CD4-positive, alpha-beta memory T cell (primary cell): ENCODE measurements around the gene ZBTB14. TPM values are rescaled to one million over a fixed set of nuclear protein-coding genes. Genes with fewer than 3 reads are reported as not detected.
A peak's percentile ranks its signal among the peaks of the same experiment; 100 is the strongest.

Experiments
- CTCF ChIA-PET: fragments of 350-600 bp; sonication (Branson Sonifier 250); formaldehyde crosslinking; loops from one replicate; lab custom pipeline; 2021; ENCODE audit warnings: inconsistent platforms; ENCODE audit not compliant: partially characterized antibody; lab: Charles Lee
- POLR2A ChIA-PET: fragments of 350-600 bp; sonication (Branson Sonifier 250); formaldehyde crosslinking; loops from one replicate; lab custom pipeline; 2021; ENCODE audit not compliant: partially characterized antibody; lab: Charles Lee
- DNase-seq, 5 donors: peaks; one replicate each; pipeline versions ENCODE4 v3.0.0 to v3.0.0-alpha.2; 2020 to 2022; ENCODE audit warnings: mixed read lengths in 1 of 5
- H3K27ac ChIP-seq: one replicate; pipeline ENCODE4 v1.7.0; 2013; ENCODE audit warnings: low read depth, low read length
- H3K27me3 ChIP-seq: 2 replicates; pipeline ENCODE4 v1.7.0; 2013; ENCODE audit warnings: mild to moderate bottlenecking, low read length, moderate library complexity; ENCODE audit not compliant: insufficient read depth
- H3K36me3 ChIP-seq: 2 replicates; pipeline ENCODE4 v1.7.0; 2013; ENCODE audit warnings: mild to moderate bottlenecking, low read length, moderate library complexity; ENCODE audit not compliant: insufficient read depth
- H3K4me1 ChIP-seq: 2 replicates; pipeline ENCODE4 v1.7.0; 2013; ENCODE audit warnings: mild to moderate bottlenecking, low read length, moderate library complexity; ENCODE audit not compliant: insufficient read depth
- H3K4me3 ChIP-seq, 2 donors: one replicate each; pipeline ENCODE4 v1.7.0; 2013; ENCODE audit warnings: low read length in 2 of 2, mild to moderate bottlenecking in 1 of 2
- H3K9me3 ChIP-seq, 2 donors: one replicate each; pipeline ENCODE4 v1.7.0; 2013; ENCODE audit warnings: low read length in 2 of 2, control low read depth in 1 of 2; ENCODE audit not compliant: control insufficient read depth in 1 of 2
- H3K27ac Mint-ChIP-seq, 7 donors: one replicate each; pipeline ENCODE4 v1.8.0; 2020 to 2021; ENCODE audit warnings: mixed read lengths in 7 of 7, mild to moderate bottlenecking in 6 of 7, inconsistent platforms in 3 of 7, moderate library complexity in 3 of 7
- H3K27me3 Mint-ChIP-seq, 2 donors: one replicate each; pipeline ENCODE4 v1.8.0; 2020 to 2021; ENCODE audit warnings: mixed read lengths in 2 of 2
- H3K36me3 Mint-ChIP-seq, 2 donors: one replicate each; pipeline ENCODE4 v1.8.0; 2020 to 2021; ENCODE audit warnings: mixed read lengths in 2 of 2, inconsistent platforms in 1 of 2, mild to moderate bottlenecking in 1 of 2
- H3K4me1 Mint-ChIP-seq, 4 donors: one replicate each; pipeline ENCODE4 v1.8.0; 2020 to 2021; ENCODE audit warnings: mixed read lengths in 4 of 4, mild to moderate bottlenecking in 1 of 4
- H3K4me3 Mint-ChIP-seq, 8 donors: one replicate each; pipeline ENCODE4 v1.8.0; 2020 to 2021; ENCODE audit warnings: mixed read lengths in 8 of 8, mild to moderate bottlenecking in 7 of 8, moderate library complexity in 6 of 8, inconsistent platforms in 3 of 8
- H3K9me3 Mint-ChIP-seq, 8 donors: one replicate each; pipeline ENCODE4 v1.8.0; 2020 to 2021; ENCODE audit warnings: mixed read lengths in 8 of 8, mild to moderate bottlenecking in 5 of 8, inconsistent platforms in 3 of 8, moderate library complexity in 1 of 8
- intact Hi-C: fragments of 100-400 bp; cut with micrococcal nuclease; formaldehyde crosslinking; loops from one replicate; pipeline ENCODE4 v1.15.1; 2023
- polyA plus RNA-seq, 2 donors: library from polyadenylated mRNA; unstranded; fragments of 300-500 nt; fragmentation: Illumina TruSeq; gene quantifications; one replicate each; pipeline ENCODE4 v1.2.3, GENCODE V29; 2021
- total RNA-seq, 2 experiments: library from RNA; stranded (reverse); gene quantifications; one replicate each; pipeline ENCODE4 v1.2.3, GENCODE V29; 2021

ZBTB14 gene
- total and polyA plus RNA-seq, 4 experiments from 2014 or later: 16.5 to 51.2 (median 32.4) TPM

DNA sequence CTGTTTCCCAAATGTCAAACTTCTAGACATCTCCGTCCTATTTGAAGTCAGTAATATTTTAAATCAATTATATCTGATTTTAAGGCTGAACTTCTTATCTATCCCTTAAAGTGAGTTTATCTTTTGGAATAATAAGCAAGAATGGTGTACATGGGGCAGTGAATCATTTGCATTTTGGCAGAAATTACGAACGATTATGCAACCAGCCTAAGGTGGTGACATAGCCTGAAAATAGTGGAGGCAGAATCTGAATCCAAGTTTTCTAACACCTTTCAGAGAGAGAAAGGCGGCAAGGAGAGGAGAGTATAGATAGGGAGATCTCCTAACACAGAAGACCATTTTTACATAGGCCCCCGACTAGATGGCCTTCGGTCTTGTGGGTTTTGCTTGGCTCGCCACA is 10.7 kb downstream of the ZBTB14 start:
- Histone ChIP-seq H3K27me3 (no peaks in the 10 kb centered on the region), H3K9me3 (no peaks in the 10 kb centered on the region), H3K27ac (no peak overlapping the region), H3K36me3 (no peaks in the 10 kb centered on the region), H3K4me1 (peaks cover 10% of the 10 kb centered on the region), H3K4me3 (no peak overlapping the region)
- POLR2A ChIA-PET: interaction anchor here (1.6 kb wide), 1 partner anchor 12 kb away, joined by 5 read pairs; no protein-coding TSS in a partner anchor
- no peaks in the 10 kb centered on the region for H3K27me3 Mint-ChIP-seq
- H3K4me1 Mint-ChIP-seq: peaks cover 12 to 33% (median 21%) of the 10 kb centered on the region in 4 donors
- peaks cover 0 to 11% (median 4%) of the 10 kb centered on the region in 8 donors for H3K9me3 Mint-ChIP-seq
- DNase-seq: no peak
- H3K27ac Mint-ChIP-seq: no peak overlapping the region
- CTCF ChIA-PET: no interaction called here
- H3K36me3 Mint-ChIP-seq: peaks cover 4 to 12% of the 10 kb centered on the region in 2 donors
- H3K4me3 Mint-ChIP-seq: no peak overlapping the region
- intact Hi-C loops: no loop called here

- no peaks in the 10 kb centered on the region for H3K27me3 ChIP-seq
- peaks cover under 1% of the 10 kb centered on the region for H3K4me1 ChIP-seq
- no peak overlapping the region for H3K4me3 ChIP-seq
- H3K4me3 Mint-ChIP-seq: peak overlapping the region in 3 of 8 donors; percentile 7 to 36 (median 21)
- H3K36me3 Mint-ChIP-seq: peaks cover 1 to 9% of the 10 kb centered on the region in 2 donors
- H3K27me3 Mint-ChIP-seq: no peaks in the 10 kb centered on the region
- intact Hi-C loops: no loop called here
- no peaks in the 10 kb centered on the region for H3K36me3 ChIP-seq
- H3K27ac ChIP-seq: no peak overlapping the region
- DNase-seq: no peak
- CTCF ChIA-PET: interaction anchor here (1.9 kb wide), 1 partner anchor 11 kb away, joined by 7 read pairs; no protein-coding TSS in a partner anchor
- H3K27ac Mint-ChIP-seq: peak overlapping the region in 4 of 7 donors; percentile 6 to 70 (median 38)
- POLR2A ChIA-PET: interaction anchor here (2.4 kb wide), 1 partner anchor 13 kb away, joined by 17 read pairs; the partner anchor contains the start of gene ZBTB14
- H3K9me3 ChIP-seq: no peaks in the 10 kb centered on the region
- peaks cover 0 to 24% (median 12%) of the 10 kb centered on the region in 8 donors for H3K9me3 Mint-ChIP-seq
- H3K4me1 Mint-ChIP-seq: peaks cover 5 to 23% (median 13%) of the 10 kb centered on the region in 4 donors
These were observed 12.8 kb downstream of the ZBTB14 start for GRCh38 chr18:5282770-5283169.

GRCh38 chr18:5276947-5277346 is 18.6 kb downstream of the ZBTB14 start:
- H3K9me3 Mint-ChIP-seq: peaks cover 3 to 31% (median 15%) of the 10 kb centered on the region in 8 donors
- Histone ChIP-seq H3K4me3 (no peak overlapping the region), H3K9me3 (no peaks in the 10 kb centered on the region), H3K27me3 (no peaks in the 10 kb centered on the region), H3K27ac (no peak overlapping the region), H3K4me1 (no peaks in the 10 kb centered on the region), H3K36me3 (no peaks in the 10 kb centered on the region)
- intact Hi-C loops: no loop called here
- no peak overlapping the region for H3K27ac Mint-ChIP-seq
- H3K27me3 Mint-ChIP-seq: peaks cover 2 to 6% of the 10 kb centered on the region in 2 donors
- H3K36me3 Mint-ChIP-seq: peaks cover under 1 to 4% of the 10 kb centered on the region in 2 donors
- H3K4me1 Mint-ChIP-seq: no peaks in the 10 kb centered on the region
- no peak for DNase-seq
- CTCF ChIA-PET: no interaction called here
- POLR2A ChIA-PET: no interaction called here
- no peak overlapping the region for H3K4me3 Mint-ChIP-seq

DNA sequence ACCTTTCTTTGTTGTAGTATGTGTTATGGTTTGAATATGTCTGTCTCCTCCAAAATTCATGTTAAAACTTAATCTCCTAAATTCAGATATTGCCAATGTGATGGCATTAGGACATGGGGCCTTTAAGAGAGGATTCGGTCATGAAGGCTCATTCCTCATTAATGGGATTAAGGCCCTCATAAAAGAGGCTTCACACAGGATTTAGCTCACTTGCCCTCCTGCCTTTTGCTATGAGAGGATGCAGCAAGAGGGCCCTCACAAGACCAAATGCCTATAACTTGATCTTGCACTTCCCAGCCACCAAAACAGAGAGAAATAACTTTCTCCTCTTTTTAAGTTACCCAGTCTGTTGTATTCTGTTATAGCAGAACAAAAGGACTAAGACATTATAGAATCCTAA is 19.7 kb downstream of the ZBTB14 start:
- Histone ChIP-seq H3K4me1 (no peaks in the 10 kb centered on the region), H3K27me3 (no peaks in the 10 kb centered on the region), H3K36me3 (no peaks in the 10 kb centered on the region), H3K27ac (no peak overlapping the region), H3K4me3 (no peak overlapping the region), H3K9me3 (no peaks in the 10 kb centered on the region)
- Mint-ChIP-seq H3K4me1 (no peaks in the 10 kb centered on the region), H3K9me3 (peaks cover 3 to 36% (median 20%) of the 10 kb centered on the region in 8 donors), H3K27me3 (peaks cover 4 to 6% of the 10 kb centered on the region in 2 donors), H3K27ac (no peak overlapping the region), H3K36me3 (peaks cover 2 to 4% of the 10 kb centered on the region in 2 donors), H3K4me3 (no peak overlapping the region)
- DNase-seq: no peak
- ChIA-PET POLR2A (no interaction called here), CTCF (no interaction called here)
- intact Hi-C loops: no loop called here

GRCh38 chr18:5268874-5269273 is 26.7 kb downstream of the ZBTB14 start:
- Histone ChIP-seq H3K27ac (no peak overlapping the region), H3K36me3 (no peaks in the 10 kb centered on the region), H3K9me3 (no peaks in the 10 kb centered on the region), H3K27me3 (no peaks in the 10 kb centered on the region), H3K4me1 (no peaks in the 10 kb centered on the region), H3K4me3 (no peak overlapping the region)
- no peak for DNase-seq
- ChIA-PET CTCF (no interaction called here), POLR2A (no interaction called here)
- intact Hi-C loops: no loop called here
- Mint-ChIP-seq H3K9me3 (peaks cover 6 to 56% (median 33%) of the 10 kb centered on the region in 8 donors), H3K4me3 (no peak overlapping the region), H3K36me3 (peaks cover 2 to 8% of the 10 kb centered on the region in 2 donors), H3K27ac (no peak overlapping the region), H3K27me3 (peaks cover 9 to 13% of the 10 kb centered on the region in 2 donors), H3K4me1 (no peaks in the 10 kb centered on the region)

- Histone ChIP-seq H3K27ac (no peak overlapping the region), H3K36me3 (no peaks in the 10 kb centered on the region), H3K27me3 (no peaks in the 10 kb centered on the region), H3K4me1 (no peaks in the 10 kb centered on the region), H3K9me3 (no peaks in the 10 kb centered on the region), H3K4me3 (no peak overlapping the region)
- no peak overlapping the region for H3K27ac Mint-ChIP-seq
- H3K27me3 Mint-ChIP-seq: peaks cover 12 to 14% of the 10 kb centered on the region in 2 donors
- H3K4me1 Mint-ChIP-seq: no peaks in the 10 kb centered on the region
- ChIA-PET CTCF (no interaction called here), POLR2A (no interaction called here)
- intact Hi-C loops: no loop called here
- H3K4me3 Mint-ChIP-seq: no peak overlapping the region
- peaks cover 4 to 66% (median 32%) of the 10 kb centered on the region in 8 donors for H3K9me3 Mint-ChIP-seq
- H3K36me3 Mint-ChIP-seq: peaks cover 0 to 8% of the 10 kb centered on the region in 2 donors
- no peak for DNase-seq
These were observed 28.8 kb downstream of the ZBTB14 start for GRCh38 chr18:5266721-5267120.

- Histone ChIP-seq H3K4me1 (no peaks in the 10 kb centered on the region), H3K4me3 (no peak overlapping the region), H3K27me3 (no peaks in the 10 kb centered on the region), H3K27ac (no peak overlapping the region), H3K9me3 (no peaks in the 10 kb centered on the region), H3K36me3 (no peaks in the 10 kb centered on the region)
- H3K27ac Mint-ChIP-seq: no peak overlapping the region
- no peaks in the 10 kb centered on the region for H3K4me1 Mint-ChIP-seq
- peaks cover 0 to 3% (median 0%) of the 10 kb centered on the region in 8 donors for H3K9me3 Mint-ChIP-seq
- intact Hi-C loops: no loop called here
- no peak overlapping the region for H3K4me3 Mint-ChIP-seq
- ChIA-PET CTCF (no interaction called here), POLR2A (no interaction called here)
- H3K36me3 Mint-ChIP-seq: no peaks in the 10 kb centered on the region
- peaks cover 3 to 9% of the 10 kb centered on the region in 2 donors for H3K27me3 Mint-ChIP-seq
- DNase-seq: no peak
These were observed 41.6 kb downstream of the ZBTB14 start for GRCh38 chr18:5253910-5254309.
